H1 (cell line): ENCODE measurements around the gene IL36RN. TPM values are rescaled to one million over a fixed set of nuclear protein-coding genes. Genes with fewer than 3 reads are reported as not detected.
"Not testable (repeated sequence)": the region's sequence is repeated elsewhere in the genome, so short reads cannot be mapped to it uniquely, and the experiment has no call there.

Experiments used
- CTCF ChIA-PET: fragments of 300-600 bp; sonication (Branson Sonifier 250); formaldehyde crosslinking; loops from one replicate; lab custom pipeline; 2021; ENCODE audit not compliant: partially characterized antibody; lab: Charles Lee
- POLR2A ChIA-PET: fragments of 300-600 bp; sonication (Branson Sonifier 250); formaldehyde crosslinking; loops from one replicate; lab custom pipeline; 2021; ENCODE audit warnings: inconsistent platforms; ENCODE audit not compliant: partially characterized antibody; lab: Charles Lee
- DNase-seq, 2 experiments: peaks; one replicate each; pipeline versions ENCODE4 v3.0.0 to v3.0.0-alpha.2; 2010 to 2022; ENCODE audit warnings: low spot score in 2 of 2, low read depth in 1 of 2, mixed read lengths in 1 of 2
- FAIRE-seq: peaks from 2 replicates; lab custom pipeline; 2011; peaks lifted over from hg19 to GRCh38; lab: Jason Lieb, UNC
- H2AFZ ChIP-seq: 2 replicates; pipeline ENCODE4 v1.8.1; 2012; ENCODE audit warnings: low read length, inconsistent platforms
- H2AK5ac ChIP-seq: 2 replicates; pipeline ENCODE4 v1.6.1; 2013; ENCODE audit warnings: low read depth, low read length
- H2BK120ac ChIP-seq: replicated peaks from 2 replicates; pipeline ENCODE3; 2013; ENCODE audit warnings: low read depth, low read length, inconsistent platforms
- H2BK12ac ChIP-seq: 2 replicates; pipeline ENCODE4 v1.6.1; 2013; ENCODE audit warnings: low read depth, low read length
- H2BK15ac ChIP-seq: 2 replicates; pipeline ENCODE4 v1.6.1; 2013; ENCODE audit warnings: low read length
- H2BK20ac ChIP-seq: 2 replicates; pipeline ENCODE4 v1.6.1; 2013; ENCODE audit warnings: low read length
- H2BK5ac ChIP-seq: 2 replicates; pipeline ENCODE4 v1.6.1; 2013; ENCODE audit warnings: low read depth, low read length
- H3K14ac ChIP-seq: 2 replicates; pipeline ENCODE4 v1.6.1; 2013; ENCODE audit warnings: inconsistent platforms; ENCODE audit not compliant: insufficient read length
- H3K18ac ChIP-seq: 2 replicates; pipeline ENCODE4 v1.6.1; 2013; ENCODE audit warnings: low read length; ENCODE audit errors: extremely low read depth
- H3K23ac ChIP-seq: 2 replicates; pipeline ENCODE4 v1.6.1; 2013; ENCODE audit warnings: inconsistent platforms; ENCODE audit not compliant: insufficient read length
- H3K23me2 ChIP-seq: 2 replicates; pipeline ENCODE4 v1.6.1; 2013; ENCODE audit warnings: low read depth, low read length
- H3K27ac ChIP-seq: 2 replicates; pipeline ENCODE4 v1.6.1; 2011; ENCODE audit warnings: low read depth, low read length, inconsistent platforms
- H3K27me3 ChIP-seq, 4 experiments: replicated peaks in 1 of 4; 1 replicate in 1 of 4; 2 replicates in 3 of 4; pipeline versions ENCODE4 v1.6.1 to v1.8.1; 2011 to 2013; ENCODE audit warnings: low read length in 3 of 4, mild to moderate bottlenecking in 3 of 4, inconsistent platforms in 2 of 4, mixed read lengths in 2 of 4, moderate library complexity in 1 of 4; ENCODE audit not compliant: control insufficient read depth in 3 of 4, insufficient read depth in 3 of 4; ENCODE audit errors: extremely low read depth in 1 of 4
- H3K36me3 ChIP-seq, 4 experiments: 2 replicates each; pipeline versions ENCODE4 v1.6.1 to v1.8.1; 2011 to 2013; ENCODE audit warnings: mild to moderate bottlenecking in 4 of 4, low read length in 3 of 4, moderate library complexity in 2 of 4, control low read depth in 1 of 4, inconsistent platforms in 1 of 4; ENCODE audit not compliant: insufficient read depth in 4 of 4, control insufficient read depth in 2 of 4
- H3K4ac ChIP-seq: replicated peaks from 2 replicates; pipeline ENCODE3; 2013; ENCODE audit warnings: low read length, low read depth, mixed read lengths, inconsistent platforms; ENCODE audit not compliant: insufficient read length
- H3K4me1 ChIP-seq, 4 experiments: replicated peaks in 1 of 4; 1 replicate in 1 of 4; 2 replicates in 3 of 4; pipeline versions ENCODE4 v1.6.1 to v1.8.1; 2011 to 2013; ENCODE audit warnings: low read length in 3 of 4, inconsistent platforms in 2 of 4, mixed read lengths in 1 of 4; ENCODE audit not compliant: insufficient read depth in 4 of 4, control insufficient read depth in 3 of 4
- H3K4me2 ChIP-seq, 2 experiments: 2 replicates each; pipeline versions ENCODE4 v1.6.1 to v1.8.1; 2011 to 2013; ENCODE audit warnings: low read depth in 2 of 2, low read length in 2 of 2, control low read depth in 1 of 2, inconsistent platforms in 1 of 2, mild to moderate bottlenecking in 1 of 2; ENCODE audit not compliant: insufficient read depth in 1 of 2
- H3K4me3 ChIP-seq, 4 experiments: fragments of 200-600, 300-600 bp in 1 of 4; sonication (generic), shearing (Covaris generic), sonication (Bioruptor Twin) in 1 of 4; 2 replicates each; pipeline versions ENCODE4 v1.5.1 to v1.8.1; 2011 to 2016; ENCODE audit warnings: low read length in 4 of 4, low read depth in 3 of 4, control low read depth in 2 of 4, inconsistent platforms in 2 of 4, mild to moderate bottlenecking in 2 of 4, mixed read lengths in 1 of 4, moderate library complexity in 1 of 4; ENCODE audit not compliant: insufficient read depth in 2 of 4; ENCODE audit errors: extremely low read depth in 1 of 4
- H3K56ac ChIP-seq: replicated peaks from 2 replicates; pipeline ENCODE3; 2013; ENCODE audit warnings: low read depth, mild to moderate bottlenecking, mixed read lengths, low read length, inconsistent platforms; ENCODE audit not compliant: insufficient read length
- H3K79me1 ChIP-seq: 2 replicates; pipeline ENCODE4 v1.6.1; 2013; ENCODE audit warnings: low read depth, low read length, control low read depth
- H3K79me2 ChIP-seq, 2 experiments: 2 replicates each; pipeline versions ENCODE4 v1.6.1 to v1.8.1; 2012 to 2013; ENCODE audit warnings: low read length in 2 of 2, mild to moderate bottlenecking in 2 of 2, inconsistent platforms in 1 of 2; ENCODE audit not compliant: insufficient read depth in 2 of 2, control insufficient read depth in 1 of 2
- H3K9ac ChIP-seq, 4 experiments: replicated peaks in 1 of 4; 1 replicate in 1 of 4; 2 replicates in 3 of 4; pipeline versions ENCODE4 v1.6.1 to v1.8.1; 2011 to 2013; ENCODE audit warnings: low read depth in 3 of 4, low read length in 3 of 4, control low read depth in 2 of 4, mild to moderate bottlenecking in 2 of 4, moderate library complexity in 2 of 4, inconsistent platforms in 1 of 4; ENCODE audit errors: extremely low read depth in 1 of 4
- H3K9me3 ChIP-seq, 2 experiments: 2 replicates each; pipeline versions ENCODE4 v1.6.1 to v1.8.1; 2012 to 2013; ENCODE audit warnings: mild to moderate bottlenecking in 2 of 2, moderate library complexity in 2 of 2, control low read depth in 1 of 2, inconsistent platforms in 1 of 2, low read depth in 1 of 2, low read length in 1 of 2, mixed read lengths in 1 of 2; ENCODE audit not compliant: insufficient read depth in 2 of 2
- H4K20me1 ChIP-seq, 2 experiments: replicated peaks in 1 of 2; 2 replicates each; pipeline versions ENCODE3 to v1.8.1; 2011 to 2013; ENCODE audit warnings: inconsistent platforms in 2 of 2, low read length in 2 of 2, mild to moderate bottlenecking in 1 of 2; ENCODE audit not compliant: insufficient read depth in 2 of 2, control insufficient read depth in 1 of 2
- H4K5ac ChIP-seq: 2 replicates; pipeline ENCODE4 v1.6.1; 2013; ENCODE audit warnings: low read length, low read depth, mixed read lengths, inconsistent platforms; ENCODE audit not compliant: insufficient read length
- H4K8ac ChIP-seq: 2 replicates; pipeline ENCODE4 v1.8.0; 2013; ENCODE audit warnings: mild to moderate bottlenecking, moderate library complexity, low read length, inconsistent platforms; ENCODE audit not compliant: insufficient read depth; ENCODE audit errors: extremely low read depth
- H4K91ac ChIP-seq: replicated peaks from 2 replicates; pipeline ENCODE3; 2013; ENCODE audit warnings: low read length, mixed read lengths, inconsistent platforms; ENCODE audit not compliant: insufficient read length
- CHD1 ChIP-seq: IDR thresholded peaks from 2 replicates; pipeline ENCODE4 v1.6.1; 2012; ENCODE audit warnings: low read depth, low read length, improper control_type of control experiment
- EZH2 ChIP-seq: fragments of 200-600 bp; sonication (generic); IDR thresholded peaks from 2 replicates; pipeline ENCODE4 v1.7.1; 2012; ENCODE audit warnings: low read depth, mild to moderate bottlenecking, moderate library complexity, low read length, inconsistent platforms; ENCODE audit not compliant: severe bottlenecking
- KDM5A ChIP-seq: fragments of 200-600 bp; IDR thresholded peaks from 2 replicates; pipeline ENCODE4 v1.7.1; 2012; ENCODE audit warnings: mild to moderate bottlenecking, low read length, inconsistent platforms, mixed read lengths
- RNF2 ChIP-seq: fragments of 200-900, 300-1000 bp; sonication (generic); IDR thresholded peaks from 2 replicates; pipeline ENCODE4 v1.7.1; 2016; ENCODE audit warnings: borderline replicate concordance, low read depth, mild to moderate bottlenecking, antibody characterized with exemption, low read length; ENCODE audit not compliant: poor library complexity, severe bottlenecking; ENCODE audit errors: missing control alignments
- WGBS, 2 experiments: shearing (Covaris generic) in 1 of 2; methylation state at CpG; one replicate each; pipeline versions ENCODE4 v1.1.6 to v1.1.7; 2013 to 2015; ENCODE audit warnings: low lambda C conversion rate in 2 of 2, mixed read lengths in 2 of 2, inconsistent platforms in 1 of 2, low coverage in 1 of 2, missing lambda C conversion rate in 1 of 2; ENCODE audit not compliant: insufficient replicate concordance in 2 of 2, insufficient coverage in 1 of 2, insufficient read length in 1 of 2; ENCODE audit errors: extremely low coverage in 1 of 2, missing lambda C conversion rate in 1 of 2; 5-methylcytosine and 5-hydroxymethylcytosine counted together
- polyA plus RNA-seq, 7 experiments: library from polyadenylated mRNA; depleted of rRNA in 3 of 7; stranded (reverse) in 5 of 7; unstranded in 2 of 7; fragments of >200 nt in 5 of 7; fragments of 200-250 nt in 2 of 7; gene quantifications; 1 replicate in 5 of 7; 2 replicates in 1 of 7; 4 replicates in 1 of 7; pipeline versions ENCODE4 v1.2.1 to v1.2.3, GENCODE V29; 2011 to 2013; ENCODE audit warnings: missing spikeins in 2 of 7, mixed read lengths in 2 of 7
- total RNA-seq: library from RNA; stranded (reverse); fragmentation: NEBNext Ultra II Directional; extraction: Animal tissue kit (Norgen Biotek cat#: 25700); gene quantifications from 2 replicates; pipeline ENCODE4 v1.2.1, GENCODE V29; 2021
- TF ChIP-seq, protein P1 (sequence below): IDR thresholded peaks from 2 replicates; pipeline ENCODE4 v1.6.1; 2011; ENCODE audit warnings: low read depth, mild to moderate bottlenecking, low read length; ENCODE audit not compliant: insufficient read depth

IL36RN gene
- total and polyA plus RNA-seq, 2 of the 8 experiments (the other 6 are each of a cell fraction or from before 2014, with no cell fraction given) = not detected

DNA sequence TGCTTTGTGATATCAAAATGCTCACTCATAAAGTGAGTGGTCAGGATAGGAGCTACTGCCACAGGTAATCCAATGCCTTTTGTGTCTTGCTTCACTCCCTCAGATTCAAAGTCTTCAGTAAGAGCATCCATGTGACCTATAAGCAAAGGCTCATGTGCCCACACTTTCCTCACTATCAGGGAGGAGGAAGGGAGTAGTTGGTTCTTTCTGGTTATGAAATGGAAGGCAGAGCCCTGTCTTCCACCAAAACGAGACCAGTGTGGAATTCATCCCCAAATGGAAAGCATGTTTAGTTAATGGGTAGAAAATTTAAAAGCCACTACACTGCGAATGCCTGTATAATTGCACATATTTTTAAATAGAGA, 34.6 kb downstream of the IL36RN start (continued):
- no peak for TF ChIP-seq CHD1
- no peak for TF ChIP-seq KDM5A
- TF ChIP-seq, protein P1, sequence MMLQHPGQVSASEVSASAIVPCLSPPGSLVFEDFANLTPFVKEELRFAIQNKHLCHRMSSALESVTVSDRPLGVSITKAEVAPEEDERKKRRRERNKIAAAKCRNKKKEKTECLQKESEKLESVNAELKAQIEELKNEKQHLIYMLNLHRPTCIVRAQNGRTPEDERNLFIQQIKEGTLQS = no peak
- TF ChIP-seq RNF2 = no peak
- TF ChIP-seq EZH2 = no peak

DNA sequence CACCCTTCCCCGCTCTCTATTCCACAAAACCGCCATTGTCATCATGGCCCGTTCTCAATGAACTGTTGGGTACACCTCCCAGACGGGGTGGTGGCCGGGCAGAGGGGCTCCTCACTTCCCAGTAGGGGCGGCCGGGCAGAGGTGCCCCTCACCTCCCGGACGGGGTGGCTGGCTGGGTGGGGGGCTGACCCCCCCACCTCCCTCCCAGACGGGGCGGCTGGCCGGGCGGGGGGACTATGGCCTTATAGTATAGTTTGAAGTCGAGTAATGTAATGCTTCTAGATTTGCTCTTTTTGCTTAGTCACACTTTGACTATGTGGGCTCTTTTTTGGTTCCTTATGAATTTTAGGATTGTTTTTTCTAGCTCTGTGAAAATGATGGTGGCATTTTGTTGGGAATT, 37.3 kb downstream of the IL36RN start:
- CTCF ChIA-PET, H3K79me1 ChIP-seq, FAIRE-seq: not testable (repeated sequence)

More for the DNA sequence above, 37.3 kb downstream of the IL36RN start:
- H3K4me2 ChIP-seq, H2AK5ac ChIP-seq, H3K9me3 ChIP-seq, H3K18ac ChIP-seq, H4K5ac ChIP-seq, H3K27me3 ChIP-seq, H3K36me3 ChIP-seq, H2BK15ac ChIP-seq, H3K14ac ChIP-seq, POLR2A ChIA-PET, H4K8ac ChIP-seq, H3K23me2 ChIP-seq, H3K4ac ChIP-seq, H3K4me3 ChIP-seq, H2BK120ac ChIP-seq, H3K56ac ChIP-seq, H2AFZ ChIP-seq, H3K9ac ChIP-seq, H4K20me1 ChIP-seq, H3K23ac ChIP-seq, H3K27ac ChIP-seq, H2BK20ac ChIP-seq, H4K91ac ChIP-seq, H3K4me1 ChIP-seq, H3K79me2 ChIP-seq, H2BK12ac ChIP-seq, DNase-seq, H2BK5ac ChIP-seq: not testable (repeated sequence)
- WGBS, 2 experiments = 80% methylated on average over 6 of the region's 14 CpGs; no CpG with 5 or more reads in 1 of the 2 experiments
